MM.1S (cell line): Measurements from ENCODE around the gene PHACTR1.

Experiments used
- EZH2phosphoT487 ChIP-seq: fragments of 300-600 bp; sonication (generic); IDR thresholded peaks from 2 replicates; pipeline ENCODE4 v1.6.1; 2018; ENCODE audit warnings: antibody characterized with exemption, low read length
- TF ChIP-seq, protein P1 (sequence below): fragments of 300-600 bp; sonication (generic); IDR thresholded peaks from 2 replicates; pipeline ENCODE4 v1.5.1; 2016; ENCODE audit warnings: antibody characterized with exemption, low read length, mixed read lengths

DNA sequence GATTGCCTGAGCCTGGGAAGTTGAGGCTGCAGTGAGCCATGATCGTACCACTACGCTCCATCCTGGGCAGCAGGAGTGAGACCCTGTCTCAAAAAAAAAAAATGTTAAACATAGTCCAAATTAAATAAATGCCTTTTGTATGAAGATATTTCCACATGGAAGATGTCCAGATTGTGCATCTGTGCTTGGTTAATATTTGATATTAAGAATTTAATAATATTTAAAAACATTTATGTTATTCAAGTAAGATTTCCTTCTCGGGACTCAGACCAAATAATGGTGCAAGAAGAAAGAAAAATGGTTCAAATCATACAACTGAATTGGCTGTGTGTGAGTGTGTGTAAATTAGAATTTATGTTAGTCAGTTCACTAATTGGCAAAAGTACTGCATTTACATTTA is 409.3 kb downstream of the PHACTR1 start:
- TF ChIP-seq, protein P1, sequence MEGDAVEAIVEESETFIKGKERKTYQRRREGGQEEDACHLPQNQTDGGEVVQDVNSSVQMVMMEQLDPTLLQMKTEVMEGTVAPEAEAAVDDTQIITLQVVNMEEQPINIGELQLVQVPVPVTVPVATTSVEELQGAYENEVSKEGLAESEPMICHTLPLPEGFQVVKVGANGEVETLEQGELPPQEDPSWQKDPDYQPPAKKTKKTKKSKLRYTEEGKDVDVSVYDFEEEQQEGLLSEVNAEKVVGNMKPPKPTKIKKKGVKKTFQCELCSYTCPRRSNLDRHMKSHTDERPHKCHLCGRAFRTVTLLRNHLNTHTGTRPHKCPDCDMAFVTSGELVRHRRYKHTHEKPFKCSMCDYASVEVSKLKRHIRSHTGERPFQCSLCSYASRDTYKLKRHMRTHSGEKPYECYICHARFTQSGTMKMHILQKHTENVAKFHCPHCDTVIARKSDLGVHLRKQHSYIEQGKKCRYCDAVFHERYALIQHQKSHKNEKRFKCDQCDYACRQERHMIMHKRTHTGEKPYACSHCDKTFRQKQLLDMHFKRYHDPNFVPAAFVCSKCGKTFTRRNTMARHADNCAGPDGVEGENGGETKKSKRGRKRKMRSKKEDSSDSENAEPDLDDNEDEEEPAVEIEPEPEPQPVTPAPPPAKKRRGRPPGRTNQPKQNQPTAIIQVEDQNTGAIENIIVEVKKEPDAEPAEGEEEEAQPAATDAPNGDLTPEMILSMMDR: no peak
- no peak for TF ChIP-seq EZH2phosphoT487
